H1 (cell line): ENCODE results near the gene MYH10. TPM values are rescaled to one million over a fixed set of nuclear protein-coding genes. Genes with fewer than 3 reads are reported as not detected.

Source experiments
- CTCF ChIA-PET: fragments of 300-600 bp; sonication (Branson Sonifier 250); formaldehyde crosslinking; loops from one replicate; lab custom pipeline; 2021; ENCODE audit not compliant: partially characterized antibody; lab: Charles Lee
- POLR2A ChIA-PET: fragments of 300-600 bp; sonication (Branson Sonifier 250); formaldehyde crosslinking; loops from one replicate; lab custom pipeline; 2021; ENCODE audit warnings: inconsistent platforms; ENCODE audit not compliant: partially characterized antibody; lab: Charles Lee
- DNase-seq, 2 experiments: peaks; one replicate each; pipeline versions ENCODE4 v3.0.0 to v3.0.0-alpha.2; 2010 to 2022; ENCODE audit warnings: low spot score in 2 of 2, low read depth in 1 of 2, mixed read lengths in 1 of 2
- FAIRE-seq: peaks from 2 replicates; lab custom pipeline; 2011; peaks lifted over from hg19 to GRCh38; lab: Jason Lieb, UNC
- H2AFZ ChIP-seq: 2 replicates; pipeline ENCODE4 v1.8.1; 2012; ENCODE audit warnings: low read length, inconsistent platforms
- H2AK5ac ChIP-seq: 2 replicates; pipeline ENCODE4 v1.6.1; 2013; ENCODE audit warnings: low read depth, low read length
- H2BK120ac ChIP-seq: replicated peaks from 2 replicates; pipeline ENCODE3; 2013; ENCODE audit warnings: low read depth, low read length, inconsistent platforms
- H2BK12ac ChIP-seq: 2 replicates; pipeline ENCODE4 v1.6.1; 2013; ENCODE audit warnings: low read depth, low read length
- H2BK15ac ChIP-seq: 2 replicates; pipeline ENCODE4 v1.6.1; 2013; ENCODE audit warnings: low read length
- H2BK20ac ChIP-seq: 2 replicates; pipeline ENCODE4 v1.6.1; 2013; ENCODE audit warnings: low read length
- H2BK5ac ChIP-seq: 2 replicates; pipeline ENCODE4 v1.6.1; 2013; ENCODE audit warnings: low read depth, low read length
- H3K14ac ChIP-seq: 2 replicates; pipeline ENCODE4 v1.6.1; 2013; ENCODE audit warnings: inconsistent platforms; ENCODE audit not compliant: insufficient read length
- H3K18ac ChIP-seq: 2 replicates; pipeline ENCODE4 v1.6.1; 2013; ENCODE audit warnings: low read length; ENCODE audit errors: extremely low read depth
- H3K23ac ChIP-seq: 2 replicates; pipeline ENCODE4 v1.6.1; 2013; ENCODE audit warnings: inconsistent platforms; ENCODE audit not compliant: insufficient read length
- H3K23me2 ChIP-seq: 2 replicates; pipeline ENCODE4 v1.6.1; 2013; ENCODE audit warnings: low read depth, low read length
- H3K27ac ChIP-seq: 2 replicates; pipeline ENCODE4 v1.6.1; 2011; ENCODE audit warnings: low read depth, low read length, inconsistent platforms
- H3K27me3 ChIP-seq, 4 experiments: replicated peaks in 1 of 4; 1 replicate in 1 of 4; 2 replicates in 3 of 4; pipeline versions ENCODE4 v1.6.1 to v1.8.1; 2011 to 2013; ENCODE audit warnings: low read length in 3 of 4, mild to moderate bottlenecking in 3 of 4, inconsistent platforms in 2 of 4, mixed read lengths in 2 of 4, moderate library complexity in 1 of 4; ENCODE audit not compliant: control insufficient read depth in 3 of 4, insufficient read depth in 3 of 4; ENCODE audit errors: extremely low read depth in 1 of 4
- H3K36me3 ChIP-seq, 4 experiments: 2 replicates each; pipeline versions ENCODE4 v1.6.1 to v1.8.1; 2011 to 2013; ENCODE audit warnings: mild to moderate bottlenecking in 4 of 4, low read length in 3 of 4, moderate library complexity in 2 of 4, control low read depth in 1 of 4, inconsistent platforms in 1 of 4; ENCODE audit not compliant: insufficient read depth in 4 of 4, control insufficient read depth in 2 of 4
- H3K4ac ChIP-seq: replicated peaks from 2 replicates; pipeline ENCODE3; 2013; ENCODE audit warnings: low read length, low read depth, mixed read lengths, inconsistent platforms; ENCODE audit not compliant: insufficient read length
- H3K4me1 ChIP-seq, 4 experiments: replicated peaks in 1 of 4; 1 replicate in 1 of 4; 2 replicates in 3 of 4; pipeline versions ENCODE4 v1.6.1 to v1.8.1; 2011 to 2013; ENCODE audit warnings: low read length in 3 of 4, inconsistent platforms in 2 of 4, mixed read lengths in 1 of 4; ENCODE audit not compliant: insufficient read depth in 4 of 4, control insufficient read depth in 3 of 4
- H3K4me2 ChIP-seq, 2 experiments: 2 replicates each; pipeline versions ENCODE4 v1.6.1 to v1.8.1; 2011 to 2013; ENCODE audit warnings: low read depth in 2 of 2, low read length in 2 of 2, control low read depth in 1 of 2, inconsistent platforms in 1 of 2, mild to moderate bottlenecking in 1 of 2; ENCODE audit not compliant: insufficient read depth in 1 of 2
- H3K4me3 ChIP-seq, 4 experiments: fragments of 200-600, 300-600 bp in 1 of 4; sonication (generic), shearing (Covaris generic), sonication (Bioruptor Twin) in 1 of 4; 2 replicates each; pipeline versions ENCODE4 v1.5.1 to v1.8.1; 2011 to 2016; ENCODE audit warnings: low read length in 4 of 4, low read depth in 3 of 4, control low read depth in 2 of 4, inconsistent platforms in 2 of 4, mild to moderate bottlenecking in 2 of 4, mixed read lengths in 1 of 4, moderate library complexity in 1 of 4; ENCODE audit not compliant: insufficient read depth in 2 of 4; ENCODE audit errors: extremely low read depth in 1 of 4
- H3K56ac ChIP-seq: replicated peaks from 2 replicates; pipeline ENCODE3; 2013; ENCODE audit warnings: low read depth, mild to moderate bottlenecking, mixed read lengths, low read length, inconsistent platforms; ENCODE audit not compliant: insufficient read length
- H3K79me1 ChIP-seq: 2 replicates; pipeline ENCODE4 v1.6.1; 2013; ENCODE audit warnings: low read depth, low read length, control low read depth
- H3K79me2 ChIP-seq, 2 experiments: 2 replicates each; pipeline versions ENCODE4 v1.6.1 to v1.8.1; 2012 to 2013; ENCODE audit warnings: low read length in 2 of 2, mild to moderate bottlenecking in 2 of 2, inconsistent platforms in 1 of 2; ENCODE audit not compliant: insufficient read depth in 2 of 2, control insufficient read depth in 1 of 2
- H3K9ac ChIP-seq, 4 experiments: replicated peaks in 1 of 4; 1 replicate in 1 of 4; 2 replicates in 3 of 4; pipeline versions ENCODE4 v1.6.1 to v1.8.1; 2011 to 2013; ENCODE audit warnings: low read depth in 3 of 4, low read length in 3 of 4, control low read depth in 2 of 4, mild to moderate bottlenecking in 2 of 4, moderate library complexity in 2 of 4, inconsistent platforms in 1 of 4; ENCODE audit errors: extremely low read depth in 1 of 4
- H3K9me3 ChIP-seq, 2 experiments: 2 replicates each; pipeline versions ENCODE4 v1.6.1 to v1.8.1; 2012 to 2013; ENCODE audit warnings: mild to moderate bottlenecking in 2 of 2, moderate library complexity in 2 of 2, control low read depth in 1 of 2, inconsistent platforms in 1 of 2, low read depth in 1 of 2, low read length in 1 of 2, mixed read lengths in 1 of 2; ENCODE audit not compliant: insufficient read depth in 2 of 2
- H4K20me1 ChIP-seq, 2 experiments: replicated peaks in 1 of 2; 2 replicates each; pipeline versions ENCODE3 to v1.8.1; 2011 to 2013; ENCODE audit warnings: inconsistent platforms in 2 of 2, low read length in 2 of 2, mild to moderate bottlenecking in 1 of 2; ENCODE audit not compliant: insufficient read depth in 2 of 2, control insufficient read depth in 1 of 2
- H4K5ac ChIP-seq: 2 replicates; pipeline ENCODE4 v1.6.1; 2013; ENCODE audit warnings: low read length, low read depth, mixed read lengths, inconsistent platforms; ENCODE audit not compliant: insufficient read length
- H4K8ac ChIP-seq: 2 replicates; pipeline ENCODE4 v1.8.0; 2013; ENCODE audit warnings: mild to moderate bottlenecking, moderate library complexity, low read length, inconsistent platforms; ENCODE audit not compliant: insufficient read depth; ENCODE audit errors: extremely low read depth
- H4K91ac ChIP-seq: replicated peaks from 2 replicates; pipeline ENCODE3; 2013; ENCODE audit warnings: low read length, mixed read lengths, inconsistent platforms; ENCODE audit not compliant: insufficient read length
- ASH2L ChIP-seq: fragments of 200-600, 300-600 bp; sonication (generic); IDR thresholded peaks from one replicate; pipeline ENCODE4 v1.7.1; 2017; ENCODE audit warnings: low read length
- ATF2 ChIP-seq: IDR thresholded peaks from 2 replicates; pipeline ENCODE4 v1.6.1; 2012; ENCODE audit warnings: low read length, inconsistent platforms
- CTBP2 ChIP-seq: IDR thresholded peaks from 2 replicates; pipeline ENCODE4 v1.7.0; 2011; ENCODE audit warnings: borderline replicate concordance, mild to moderate bottlenecking, moderate library complexity, mixed read lengths, low read length; ENCODE audit not compliant: insufficient read depth, insufficient read length
- E2F6 ChIP-seq: IDR thresholded peaks from 2 replicates; pipeline ENCODE4 v1.6.1; 2012; ENCODE audit warnings: inconsistent platforms
- HDAC6 ChIP-seq: IDR thresholded peaks from one replicate; pipeline ENCODE4 v1.7.1; 2012; ENCODE audit warnings: low read depth, mild to moderate bottlenecking, inconsistent platforms, low read length, moderate library complexity
- JUN ChIP-seq: IDR thresholded peaks from 2 replicates; pipeline ENCODE4 v1.6.1; 2011; ENCODE audit warnings: low read depth, mild to moderate bottlenecking, improper control_type of control experiment, low read length
- POU5F1 ChIP-seq: IDR thresholded peaks from 2 replicates; pipeline ENCODE4 v1.6.1; 2011; ENCODE audit warnings: low read depth, mild to moderate bottlenecking, low read length, moderate library complexity
- RAD21 ChIP-seq, 2 experiments: IDR thresholded peaks in 1 of 2; conservative IDR thresholded peaks in 1 of 2; 2 replicates each; pipeline ENCODE4 v1.6.1; 2011; ENCODE audit warnings: low read depth in 2 of 2, low read length in 2 of 2, improper control_type of control experiment in 1 of 2, inconsistent platforms in 1 of 2, mild to moderate bottlenecking in 1 of 2, moderate library complexity in 1 of 2
- SP1 ChIP-seq: IDR thresholded peaks from 2 replicates; pipeline ENCODE4 v1.6.1; 2011; ENCODE audit warnings: low read depth, low read length
- SP2 ChIP-seq: IDR thresholded peaks from 2 replicates; pipeline ENCODE4 v1.6.1; 2012; ENCODE audit warnings: mild to moderate bottlenecking, low read length, inconsistent platforms
- TBP ChIP-seq: IDR thresholded peaks from 2 replicates; pipeline ENCODE4 v1.6.1; 2011; ENCODE audit warnings: low read depth, low read length, improper control_type of control experiment
- WGBS, 2 experiments: shearing (Covaris generic) in 1 of 2; methylation state at CpG; one replicate each; pipeline versions ENCODE4 v1.1.6 to v1.1.7; 2013 to 2015; ENCODE audit warnings: low lambda C conversion rate in 2 of 2, mixed read lengths in 2 of 2, inconsistent platforms in 1 of 2, low coverage in 1 of 2, missing lambda C conversion rate in 1 of 2; ENCODE audit not compliant: insufficient replicate concordance in 2 of 2, insufficient coverage in 1 of 2, insufficient read length in 1 of 2; ENCODE audit errors: extremely low coverage in 1 of 2, missing lambda C conversion rate in 1 of 2; 5-methylcytosine and 5-hydroxymethylcytosine counted together
- polyA plus RNA-seq, 7 experiments: library from polyadenylated mRNA; depleted of rRNA in 3 of 7; stranded (reverse) in 5 of 7; unstranded in 2 of 7; fragments of >200 nt in 5 of 7; fragments of 200-250 nt in 2 of 7; gene quantifications; 1 replicate in 5 of 7; 2 replicates in 1 of 7; 4 replicates in 1 of 7; pipeline versions ENCODE4 v1.2.1 to v1.2.3, GENCODE V29; 2011 to 2013; ENCODE audit warnings: missing spikeins in 2 of 7, mixed read lengths in 2 of 7
- total RNA-seq: library from RNA; stranded (reverse); fragmentation: NEBNext Ultra II Directional; extraction: Animal tissue kit (Norgen Biotek cat#: 25700); gene quantifications from 2 replicates; pipeline ENCODE4 v1.2.1, GENCODE V29; 2021

The MYH10 gene
- total and polyA plus RNA-seq, 2 of the 8 experiments (the other 6 are each of a cell fraction or from before 2014, with no cell fraction given), result 64.1 to 289 TPM

GRCh38 chr17:8619294-8619693 is 11.2 kb downstream of the MYH10 start:
- WGBS, 2 experiments, result 96% methylated on average over 6 of the region's 6 CpGs; no CpG with 5 or more reads in 1 of the 2 experiments
- TF ChIP-seq RAD21 (IDR thresholded peaks at IDR 0.05 in 1 of 2, conservative IDR thresholded peaks at IDR 0.05 in 1 of 2; ENCODE audit: low read depth in 2 of 2, low read length in 2 of 2), result no peak
- TF ChIP-seq CTBP2, result no peak
- no peak for TF ChIP-seq POU5F1
- TF ChIP-seq HDAC6, result no peak
- TF ChIP-seq JUN, result no peak
- no peak for TF ChIP-seq ATF2
- TF ChIP-seq E2F6, result no peak
- no peak for TF ChIP-seq ASH2L
- TF ChIP-seq SP1, result no peak
- TF ChIP-seq TBP, result no peak
- TF ChIP-seq SP2, result no peak

More at GRCh38 chr17:8619294-8619693, 11.2 kb downstream of the MYH10 start:
- no peak overlapping the region for H4K5ac ChIP-seq
- no peak overlapping the region for H2BK5ac ChIP-seq
- H3K14ac ChIP-seq, result no peak overlapping the region
- H4K20me1 ChIP-seq, result peaks cover 25 to 26% of the 10 kb centered on the region in 2 experiments
- H3K56ac ChIP-seq, result no peak overlapping the region
- no peak overlapping the region for H3K4ac ChIP-seq
- H3K4me1 ChIP-seq, result peaks cover 0 to 4% (median 0%) of the 10 kb centered on the region in 4 experiments; a peak in 2 of 7 replicates
- no peak overlapping the region for H2BK120ac ChIP-seq
- H2BK15ac ChIP-seq, result no peak overlapping the region
- no peak overlapping the region for H3K23ac ChIP-seq
- H2BK20ac ChIP-seq, result no peak overlapping the region
- ChIA-PET CTCF (interaction anchor here (1.1 kb wide), 1 partner anchor 12 kb away, joined by 3 read pairs; no protein-coding TSS in a partner anchor), POLR2A (interaction anchor here (1.1 kb wide), 1 partner anchor 10 kb away, joined by 3 read pairs; no protein-coding TSS in a partner anchor)
- H3K79me2 ChIP-seq, result peaks cover 45 to 100% of the 10 kb centered on the region in 2 experiments
- H3K4me3 ChIP-seq, result no peak overlapping the region
- H3K79me1 ChIP-seq, result peaks cover 3% of the 10 kb centered on the region; the same call in 1 of the 2 replicates
- H2AK5ac ChIP-seq, result no peak overlapping the region
- H2AFZ ChIP-seq, result no peak overlapping the region
- H4K8ac ChIP-seq, result no peak overlapping the region
- H3K4me2 ChIP-seq, result no peak overlapping the region
- no peak for DNase-seq
- FAIRE-seq, result no peak
- no peaks in the 10 kb centered on the region for H3K9me3 ChIP-seq
- H3K23me2 ChIP-seq, result no peaks in the 10 kb centered on the region
- H3K9ac ChIP-seq, result no peak overlapping the region
- no peak overlapping the region for H3K27ac ChIP-seq
- H3K18ac ChIP-seq, result no peak overlapping the region
- no peak overlapping the region for H4K91ac ChIP-seq
- H2BK12ac ChIP-seq, result no peak overlapping the region
- peaks cover 4 to 54% (median 19%) of the 10 kb centered on the region in 4 experiments; a peak in 6 of 8 replicates for H3K36me3 ChIP-seq
- no peaks in the 10 kb centered on the region for H3K27me3 ChIP-seq
